HepG2 (cell line): ENCODE data around the gene ZFYVE28. TPM values are rescaled to one million over a fixed set of nuclear protein-coding genes. Genes with fewer than 3 reads are reported as not detected.
A peak's percentile ranks its signal among the peaks of the same experiment; 100 is the strongest.

ENCODE experiments used
- ATAC-seq: fragments of 200-7000 bp; cut with Tn5 transposase; 3 replicates; pipeline ENCODE4 v1.9.1; 2020; ENCODE audit warnings: mild to moderate bottlenecking, moderate library complexity
- BruUV-seq: library from RNA; stranded (reverse); fragments of 400-500 nt; replicated peaks from 2 replicates; lab custom pipeline; 2021; lab: Mats Ljungman, UMichigan
- CTCF ChIA-PET: fragments of 300-600 bp; formaldehyde crosslinking; extraction: SDS; loops from one replicate; lab custom pipeline; 2021; ENCODE audit warnings: low total read pairs, inconsistent platforms, low intra/inter-chr PET ratio; lab: Yijun Ruan, JAX
- POLR2A ChIA-PET: fragments of 350-600 bp; sonication (Branson Sonifier 250); formaldehyde crosslinking; loops from one replicate; lab custom pipeline; 2020; ENCODE audit warnings: antibody characterized with exemption, inconsistent platforms; lab: Yijun Ruan, JAX
- DNase-seq: peaks from one replicate; pipeline ENCODE4 v3.0.0-alpha.2; 2015; ENCODE audit warnings: low spot score
- FAIRE-seq: peaks from 3 replicates; lab custom pipeline; 2011; peaks lifted over from hg19 to GRCh38; lab: Jason Lieb, UNC
- H2AFZ ChIP-seq: one replicate; pipeline ENCODE4 v1.6.1; 2011; ENCODE audit warnings: low read length, inconsistent platforms
- H3K27ac ChIP-seq: fragments of 300-600 bp; 3 replicates; pipeline ENCODE4 v1.8.0; 2011; ENCODE audit warnings: mixed run types, mild to moderate bottlenecking, mixed read lengths, low read length, inconsistent platforms; ENCODE audit not compliant: insufficient read depth; ENCODE audit errors: extremely low read length
- H3K27me3 ChIP-seq, 2 experiments: fragments of 200-600 bp in 1 of 2; 2 replicates in 1 of 2; 3 replicates in 1 of 2; pipeline versions ENCODE4 v1.6.0 to v1.8.0; 2011; ENCODE audit warnings: low read length in 2 of 2, mild to moderate bottlenecking in 2 of 2, moderate library complexity in 2 of 2, inconsistent platforms in 1 of 2; ENCODE audit not compliant: insufficient read depth in 2 of 2, control insufficient read depth in 1 of 2
- H3K36me3 ChIP-seq, 2 experiments: fragments of 200-600 bp in 1 of 2; replicated peaks in 1 of 2; 2 replicates in 1 of 2; 3 replicates in 1 of 2; pipeline versions ENCODE4 v1.5.1 to v1.8.0; 2011; ENCODE audit warnings: low read length in 2 of 2, inconsistent platforms in 1 of 2; ENCODE audit not compliant: insufficient read depth in 2 of 2, control insufficient read depth in 1 of 2
- H3K4me1 ChIP-seq: 2 replicates; pipeline ENCODE4 v1.5.1; 2012; ENCODE audit warnings: low read length, inconsistent platforms; ENCODE audit not compliant: insufficient read depth
- H3K4me2 ChIP-seq: 2 replicates; pipeline ENCODE4 v1.6.0; 2011; ENCODE audit warnings: low read depth, low read length, inconsistent platforms
- H3K4me3 ChIP-seq, 3 experiments: fragments of 200-600 bp in 1 of 3; sonication (generic), shearing (Covaris generic) in 1 of 3; replicated peaks in 1 of 3; 2 replicates each; pipeline ENCODE4 v1.5.1; 2011 to 2016; ENCODE audit warnings: low read length in 3 of 3, inconsistent platforms in 2 of 3, low read depth in 2 of 3, mild to moderate bottlenecking in 2 of 3, control low read depth in 1 of 3, mixed read lengths in 1 of 3; ENCODE audit not compliant: insufficient read depth in 1 of 3
- H3K79me2 ChIP-seq: one replicate; pipeline ENCODE4 v1.6.1; 2011; ENCODE audit warnings: low read length, inconsistent platforms; ENCODE audit not compliant: insufficient read depth
- H3K9ac ChIP-seq: 2 replicates; pipeline ENCODE4 v1.6.0; 2011; ENCODE audit warnings: mild to moderate bottlenecking, low read depth, low read length, inconsistent platforms; ENCODE audit not compliant: insufficient read depth
- H3K9me3 ChIP-seq: 2 replicates; pipeline ENCODE4 v1.5.1; 2012; ENCODE audit warnings: mild to moderate bottlenecking, low read length
- H4K20me1 ChIP-seq: 2 replicates; pipeline ENCODE4 v1.6.0; 2011; ENCODE audit warnings: inconsistent platforms, mild to moderate bottlenecking, low read length, moderate library complexity; ENCODE audit not compliant: insufficient read depth
- CEBPB ChIP-seq: IDR thresholded peaks from 2 replicates; pipeline ENCODE4 v1.6.1; 2011; ENCODE audit warnings: low read depth, low read length, improper control_type of control experiment, borderline replicate concordance
- CSRNP1 ChIP-seq: sonication (generic); formaldehyde crosslinking; IDR thresholded peaks from 2 replicates; pipeline ENCODE4 v1.8.1; 2023; ENCODE audit warnings: mild to moderate bottlenecking, missing genetic modification reagents
- FOSL1 ChIP-seq: sonication (generic); formaldehyde crosslinking; IDR thresholded peaks from 2 replicates; pipeline ENCODE4 v1.9.0; 2021; ENCODE audit warnings: missing genetic modification reagents, borderline replicate concordance
- IRF2 ChIP-seq: IDR thresholded peaks from 2 replicates; pipeline ENCODE4 v1.6.1; 2018; ENCODE audit warnings: missing genetic modification reagents, missing compliant biosample characterization
- JARID2 ChIP-seq: sonication (generic); formaldehyde crosslinking; IDR thresholded peaks from 2 replicates; pipeline ENCODE4 v1.8.1; 2023; ENCODE audit warnings: missing genetic modification reagents, inconsistent platforms; ENCODE audit not compliant: insufficient replicate concordance
- PHF21A ChIP-seq: sonication (generic); formaldehyde crosslinking; IDR thresholded peaks from 2 replicates; pipeline ENCODE4 v1.5.0; 2020; ENCODE audit warnings: mild to moderate bottlenecking, missing genetic modification reagents
- TAF1 ChIP-seq: sonication (generic); formaldehyde crosslinking; IDR thresholded peaks from 2 replicates; pipeline ENCODE4 v1.4.0; 2020; ENCODE audit warnings: missing genetic modification reagents
- TFAP4 ChIP-seq: sonication (generic); IDR thresholded peaks from 2 replicates; pipeline ENCODE4 v1.6.1; 2016; ENCODE audit warnings: low read depth, borderline replicate concordance
- ZKSCAN8 ChIP-seq: IDR thresholded peaks from 2 replicates; pipeline ENCODE4 v1.6.1; 2016; ENCODE audit warnings: borderline replicate concordance, missing genetic modification reagents, missing compliant biosample characterization
- ZNF607 ChIP-seq: sonication (generic); formaldehyde crosslinking; IDR thresholded peaks from 2 replicates; pipeline ENCODE4 v1.5.1; 2020; ENCODE audit warnings: missing genetic modification reagents, mild to moderate bottlenecking, borderline replicate concordance
- ZNF75D ChIP-seq: sonication (generic); formaldehyde crosslinking; IDR thresholded peaks from 2 replicates; pipeline ENCODE4 v1.8.1; 2023; ENCODE audit warnings: missing genetic modification reagents, mild to moderate bottlenecking, borderline replicate concordance
- ZNF768 ChIP-seq: sonication (generic); formaldehyde crosslinking; IDR thresholded peaks from 2 replicates; pipeline ENCODE4 v1.4.0; 2020; ENCODE audit warnings: missing genetic modification reagents
- ZNF770 ChIP-seq: sonication (generic); formaldehyde crosslinking; IDR thresholded peaks from 2 replicates; pipeline ENCODE4 v1.5.0; 2020; ENCODE audit warnings: mild to moderate bottlenecking, missing genetic modification reagents
- WGBS: methylation state at CpG from one replicate; pipeline ENCODE4 v1.1.6; 2017; ENCODE audit warnings: low lambda C conversion rate; 5-methylcytosine and 5-hydroxymethylcytosine counted together
- in situ Hi-C: cut with HindIII; loops from 2 replicates; pipeline ENCODE4 v1.10.0; 2017; ENCODE audit warnings: low pct_unique_long_range_greater_than_20kb; ENCODE audit not compliant: extremely low pct_ligation_motif_present
- intact Hi-C: fragments of 100-400 bp; cut with micrococcal nuclease; formaldehyde crosslinking; loops from one replicate; pipeline ENCODE4 v1.10.0; 2022; ENCODE audit not compliant: unreplicated experiment
- polyA plus RNA-seq, 8 experiments: library from polyadenylated mRNA; depleted of rRNA in 3 of 8; stranded (reverse) in 7 of 8; unstranded in 1 of 8; fragments of >200 nt; fragmentation: Illumina TruSeq in 4 of 8; extraction: Trizol in 4 of 8; gene quantifications; 2 replicates each; pipeline versions ENCODE4 v1.2.1 to v1.2.3, GENCODE V29; 2011 to 2016; ENCODE audit warnings: low read depth in 4 of 8, missing spikeins in 1 of 8, mixed read lengths in 1 of 8; ENCODE audit not compliant: insufficient read depth in 1 of 8
- total RNA-seq, 5 experiments: library from RNA; depleted of rRNA; stranded (reverse); fragments of >200 nt; fragmentation: Illumina TruSeq; extraction: Trizol; gene quantifications; 2 replicates each; pipeline ENCODE4 v1.2.3, GENCODE V29; 2016; ENCODE audit warnings: low read depth in 1 of 5

The ZFYVE28 gene
- total and polyA plus RNA-seq, 2 of the 13 experiments (the other 11 are each of a cell fraction or from before 2014, with no cell fraction given) = 0.12 to 0.22 TPM

GRCh38 chr4:2341911-2342652, 76.4 kb downstream of the ZFYVE28 start:
- Histone ChIP-seq H3K27me3 (peaks cover 3 to 15% of the 10 kb centered on the region in 2 experiments; a peak in 4 of 5 replicates), H3K4me2 (no peak overlapping the region), H3K9ac (no peak overlapping the region), H2AFZ (no peak overlapping the region), H3K79me2 (no peaks in the 10 kb centered on the region), H3K4me3 (no peak overlapping the region), H3K36me3 (no peaks in the 10 kb centered on the region), H3K9me3 (no peaks in the 10 kb centered on the region), H3K27ac (no peak overlapping the region), H3K4me1 (no peaks in the 10 kb centered on the region), H4K20me1 (no peaks in the 10 kb centered on the region)
- no TSS peak for BruUV-seq
- TF ChIP-seq ZNF770 = peak; percentile 88
- TF ChIP-seq TAF1 (CRISPR knock-in tag) = no peak
- peak; percentile 55; the same call in 1 of the 2 replicates for TF ChIP-seq CEBPB
- peak; percentile 77 for TF ChIP-seq ZNF768 (CRISPR knock-in tag)
- no peak for DNase-seq
- FAIRE-seq = no peak
- 54% methylated on average over 11 of the region's 16 CpGs for WGBS
- intact Hi-C loops (no loop called here), in situ Hi-C loops (no loop called here)
- ChIA-PET CTCF (no interaction called here), POLR2A (no interaction called here)
- no peak for ATAC-seq

GRCh38 chr4:2341261-2341841, 77.1 kb downstream of the ZFYVE28 start:
- Histone ChIP-seq H3K9me3 (no peaks in the 10 kb centered on the region), H3K79me2 (no peaks in the 10 kb centered on the region), H3K27me3 (peaks cover 6 to 15% of the 10 kb centered on the region in 2 experiments), H3K4me2 (no peak overlapping the region), H3K27ac (no peak overlapping the region), H2AFZ (no peak overlapping the region), H3K4me3 (no peak overlapping the region), H3K36me3 (no peaks in the 10 kb centered on the region), H3K9ac (no peak overlapping the region), H4K20me1 (no peaks in the 10 kb centered on the region), H3K4me1 (no peaks in the 10 kb centered on the region)
- ATAC-seq (no peak), DNase-seq (no peak), FAIRE-seq (no peak)
- WGBS = 67% methylated on average over 20 of the region's 28 CpGs
- ChIA-PET CTCF (no interaction called here), POLR2A (no interaction called here)
- no TSS peak for BruUV-seq
- intact Hi-C loops (no loop called here), in situ Hi-C loops (no loop called here)
- TF ChIP-seq CSRNP1 (CRISPR knock-in tag) (no peak), TFAP4 (no peak), PHF21A (CRISPR knock-in tag) (no peak), ZKSCAN8 (CRISPR knock-in tag) (no peak), JARID2 (CRISPR knock-in tag) (no peak), FOSL1 (CRISPR knock-in tag) (no peak), ZNF607 (no peak), ZNF75D (no peak), IRF2 (CRISPR knock-in tag) (no peak)
